HG03159 (cell line): Measurements from ENCODE around the gene BCAR3.

Experiments
- ATAC-seq: cut with Tn5 transposase; IDR thresholded peaks from one replicate; pipeline ENCODE4 v1.9.1; 2021; ENCODE audit warnings: mild to moderate bottlenecking, moderate library complexity; ENCODE audit not compliant: unreplicated experiment

BCAR3 gene

GRCh38 chr1:93579891-93580290 lies 101.7 kb downstream of the BCAR3 start:
- no peak for ATAC-seq

GRCh38 chr1:93578911-93579825 lies 102.5 kb downstream of the BCAR3 start:
- no peak for ATAC-seq

GRCh38 chr1:93578433-93578830 lies 103.2 kb downstream of the BCAR3 start:
- ATAC-seq = no peak

- ATAC-seq = no peak
These were observed 103.9 kb downstream of the BCAR3 start for GRCh38 chr1:93577536-93578432.

- ATAC-seq = no peak
These were observed 104.9 kb downstream of the BCAR3 start for GRCh38 chr1:93576746-93577145.

- ATAC-seq = no peak
These were observed 105.3 kb downstream of the BCAR3 start for GRCh38 chr1:93576346-93576745.

GRCh38 chr1:93575621-93576284 lies 105.9 kb downstream of the BCAR3 start:
- ATAC-seq = no peak

GRCh38 chr1:93574991-93575390 lies 106.6 kb downstream of the BCAR3 start:
- no peak for ATAC-seq

GRCh38 chr1:93574511-93574910 lies 107.1 kb downstream of the BCAR3 start:
- no peak for ATAC-seq

GRCh38 chr1:93573940-93574469 lies 107.6 kb downstream of the BCAR3 start:
- no peak for ATAC-seq

- ATAC-seq = no peak
These were observed 109.9 kb downstream of the BCAR3 start for GRCh38 chr1:93571623-93572310.

- no peak for ATAC-seq
These were observed 112.1 kb downstream of the BCAR3 start for GRCh38 chr1:93569489-93569888.

GRCh38 chr1:93567255-93567918 lies 114.2 kb downstream of the BCAR3 start:
- no peak for ATAC-seq

GRCh38 chr1:93566227-93566626 lies 115.4 kb downstream of the BCAR3 start:
- no peak for ATAC-seq

- ATAC-seq = no peak
These were observed 116.0 kb downstream of the BCAR3 start for GRCh38 chr1:93565496-93566206.

- no peak for ATAC-seq
These were observed 121.9 kb downstream of the BCAR3 start for GRCh38 chr1:93559695-93560094.

- no peak for ATAC-seq
These were observed 122.6 kb downstream of the BCAR3 start for GRCh38 chr1:93559045-93559444.

- no peak for ATAC-seq
These were observed 125.3 kb downstream of the BCAR3 start for GRCh38 chr1:93556291-93556690.
